ENCODE results near the gene POMT2. TPM values are rescaled to one million over a fixed set of nuclear protein-coding genes. Genes with fewer than 3 reads are reported as not detected.

Gene POMT2
- total RNA-seq, 1 donor from 2014 or later, result 46.8 TPM

DNA sequence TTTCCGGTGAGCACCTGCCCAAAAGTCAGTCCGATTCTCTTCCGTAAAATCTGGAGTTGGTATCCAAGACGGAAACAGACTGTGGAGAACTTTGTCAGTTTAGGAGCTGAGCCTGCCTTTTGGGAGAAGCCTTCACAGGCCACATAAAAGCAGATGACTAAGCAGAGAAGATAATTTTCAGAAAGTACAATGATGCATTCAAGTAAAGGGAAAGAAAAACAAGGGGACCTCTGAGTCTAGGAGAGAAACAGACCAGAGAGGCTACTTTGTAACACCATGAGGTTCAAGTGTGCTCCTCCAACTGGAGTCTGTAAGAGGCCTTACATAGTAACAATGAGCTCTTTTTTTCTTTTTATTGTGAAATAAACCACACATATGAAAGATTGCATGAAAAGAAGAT, 35.1 kb upstream of the POMT2 start:
- Mint-ChIP-seq H3K27ac (ENCODE audit: unreplicated experiment) (no peak overlapping the region), H3K36me3 (ENCODE audit: low read depth) (peaks cover 9% of the 10 kb centered on the region), H3K4me3 (peak overlapping the region; percentile 68), H3K4me1 (peaks cover 33% of the 10 kb centered on the region), H3K27me3 (ENCODE audit: low read depth) (no peaks in the 10 kb centered on the region), H3K9me3 (no peaks in the 10 kb centered on the region)
- DNase-seq (ENCODE audit: low read depth, low spot score), result no peak
- TF ChIP-seq, protein P1, sequence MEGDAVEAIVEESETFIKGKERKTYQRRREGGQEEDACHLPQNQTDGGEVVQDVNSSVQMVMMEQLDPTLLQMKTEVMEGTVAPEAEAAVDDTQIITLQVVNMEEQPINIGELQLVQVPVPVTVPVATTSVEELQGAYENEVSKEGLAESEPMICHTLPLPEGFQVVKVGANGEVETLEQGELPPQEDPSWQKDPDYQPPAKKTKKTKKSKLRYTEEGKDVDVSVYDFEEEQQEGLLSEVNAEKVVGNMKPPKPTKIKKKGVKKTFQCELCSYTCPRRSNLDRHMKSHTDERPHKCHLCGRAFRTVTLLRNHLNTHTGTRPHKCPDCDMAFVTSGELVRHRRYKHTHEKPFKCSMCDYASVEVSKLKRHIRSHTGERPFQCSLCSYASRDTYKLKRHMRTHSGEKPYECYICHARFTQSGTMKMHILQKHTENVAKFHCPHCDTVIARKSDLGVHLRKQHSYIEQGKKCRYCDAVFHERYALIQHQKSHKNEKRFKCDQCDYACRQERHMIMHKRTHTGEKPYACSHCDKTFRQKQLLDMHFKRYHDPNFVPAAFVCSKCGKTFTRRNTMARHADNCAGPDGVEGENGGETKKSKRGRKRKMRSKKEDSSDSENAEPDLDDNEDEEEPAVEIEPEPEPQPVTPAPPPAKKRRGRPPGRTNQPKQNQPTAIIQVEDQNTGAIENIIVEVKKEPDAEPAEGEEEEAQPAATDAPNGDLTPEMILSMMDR (conservative IDR thresholded peaks at IDR 0.05), result no peak

DNA sequence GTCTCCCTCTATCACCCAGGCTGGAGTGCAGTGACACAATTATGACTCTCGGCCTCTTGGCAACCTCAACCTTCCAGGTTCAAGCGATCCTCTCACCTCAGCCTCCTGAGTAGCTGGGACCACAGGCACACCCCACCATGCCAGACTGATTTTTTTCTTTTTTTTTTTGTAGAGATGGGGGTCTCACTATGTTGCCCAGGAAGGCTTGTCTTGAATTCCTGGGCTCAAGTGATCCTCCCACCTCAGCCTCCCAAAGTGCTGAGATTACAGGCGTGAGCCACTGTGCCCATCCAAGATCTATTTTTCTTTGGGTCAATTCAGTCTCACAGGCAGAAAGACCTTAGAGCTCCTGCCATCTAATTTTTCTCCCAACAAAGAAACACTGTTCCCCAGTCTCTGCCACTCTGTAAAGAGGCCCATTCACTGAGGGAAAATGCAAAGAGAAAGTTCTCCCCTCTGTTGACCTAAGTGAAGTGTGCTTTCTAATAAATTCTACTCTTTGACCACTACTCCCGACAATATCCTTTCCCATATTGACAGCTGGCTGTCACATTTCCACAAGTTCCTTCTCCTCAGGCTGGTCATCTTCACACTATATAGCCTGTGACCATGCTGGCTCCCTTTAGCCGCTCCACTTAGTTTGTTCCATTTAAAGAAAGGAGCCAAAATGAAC, 32.9 kb upstream of the POMT2 start:
- Mint-ChIP-seq H3K27ac (ENCODE audit: unreplicated experiment) (no peak overlapping the region), H3K36me3 (ENCODE audit: low read depth) (peaks cover 9% of the 10 kb centered on the region), H3K4me3 (peak overlapping the region; percentile 6), H3K4me1 (peaks cover 33% of the 10 kb centered on the region), H3K9me3 (no peaks in the 10 kb centered on the region), H3K27me3 (ENCODE audit: low read depth) (no peaks in the 10 kb centered on the region)
- TF ChIP-seq, protein P1 (conservative IDR thresholded peaks at IDR 0.05), result no peak
- DNase-seq (ENCODE audit: low read depth, low spot score), result no peak

DNA sequence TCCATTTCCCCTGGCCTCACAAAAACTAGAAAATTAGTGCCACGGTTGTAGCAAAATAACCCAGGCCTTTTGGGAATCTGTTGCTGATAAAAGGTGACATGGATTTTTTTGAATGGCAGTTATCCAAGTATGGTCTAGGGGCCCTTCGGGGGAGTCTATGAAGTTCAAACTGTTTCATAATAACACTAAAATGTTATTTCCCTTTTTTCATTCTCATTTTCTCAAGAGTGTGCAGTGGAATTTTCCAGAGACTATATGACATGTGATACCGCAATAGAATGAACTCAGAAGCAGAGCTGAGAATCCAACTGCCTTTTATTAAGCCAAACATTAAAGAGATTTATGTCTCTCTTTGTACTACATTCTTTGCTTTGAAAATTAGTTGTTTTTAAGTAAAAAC, 27.1 kb upstream of the POMT2 start:
- peaks cover 13% of the 10 kb centered on the region for H3K4me1 Mint-ChIP-seq
- peaks cover 12% of the 10 kb centered on the region for H3K36me3 Mint-ChIP-seq (ENCODE audit: low read depth)
- no peaks in the 10 kb centered on the region for H3K27me3 Mint-ChIP-seq (ENCODE audit: low read depth)
- no peaks in the 10 kb centered on the region for H3K9me3 Mint-ChIP-seq
- no peak for DNase-seq (ENCODE audit: low read depth, low spot score)
- no peak overlapping the region for H3K4me3 Mint-ChIP-seq
- TF ChIP-seq, protein P1 (conservative IDR thresholded peaks at IDR 0.05), result no peak
- no peak overlapping the region for H3K27ac Mint-ChIP-seq (ENCODE audit: unreplicated experiment)

DNA sequence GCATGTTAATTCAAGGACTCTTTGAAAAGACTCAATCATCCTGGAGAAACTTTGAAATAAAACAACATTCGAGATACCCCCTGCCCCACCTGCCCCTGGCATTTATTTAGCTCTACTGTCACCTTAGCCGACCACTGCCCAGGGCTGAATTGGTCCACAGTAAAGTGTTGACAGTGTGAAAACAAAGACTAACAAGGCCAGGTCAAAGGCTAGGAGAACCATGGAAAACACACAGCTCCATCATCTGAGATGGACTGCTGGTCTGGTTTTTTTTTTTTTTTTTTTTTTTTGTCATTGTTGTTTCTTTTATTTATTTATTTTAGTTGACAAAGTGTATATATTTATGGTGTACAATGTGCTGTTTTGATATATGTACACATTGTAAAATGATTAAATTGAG, 25.8 kb upstream of the POMT2 start:
- TF ChIP-seq, protein P1 (conservative IDR thresholded peaks at IDR 0.05), result no peak
- no peak for DNase-seq (ENCODE audit: low read depth, low spot score)
- H3K27me3 Mint-ChIP-seq (ENCODE audit: low read depth), result no peaks in the 10 kb centered on the region
- H3K27ac Mint-ChIP-seq (ENCODE audit: unreplicated experiment), result no peak overlapping the region
- H3K4me3 Mint-ChIP-seq, result no peak overlapping the region
- peaks cover 11% of the 10 kb centered on the region for H3K4me1 Mint-ChIP-seq
- H3K36me3 Mint-ChIP-seq (ENCODE audit: low read depth), result peaks cover 11% of the 10 kb centered on the region
- no peaks in the 10 kb centered on the region for H3K9me3 Mint-ChIP-seq

DNA sequence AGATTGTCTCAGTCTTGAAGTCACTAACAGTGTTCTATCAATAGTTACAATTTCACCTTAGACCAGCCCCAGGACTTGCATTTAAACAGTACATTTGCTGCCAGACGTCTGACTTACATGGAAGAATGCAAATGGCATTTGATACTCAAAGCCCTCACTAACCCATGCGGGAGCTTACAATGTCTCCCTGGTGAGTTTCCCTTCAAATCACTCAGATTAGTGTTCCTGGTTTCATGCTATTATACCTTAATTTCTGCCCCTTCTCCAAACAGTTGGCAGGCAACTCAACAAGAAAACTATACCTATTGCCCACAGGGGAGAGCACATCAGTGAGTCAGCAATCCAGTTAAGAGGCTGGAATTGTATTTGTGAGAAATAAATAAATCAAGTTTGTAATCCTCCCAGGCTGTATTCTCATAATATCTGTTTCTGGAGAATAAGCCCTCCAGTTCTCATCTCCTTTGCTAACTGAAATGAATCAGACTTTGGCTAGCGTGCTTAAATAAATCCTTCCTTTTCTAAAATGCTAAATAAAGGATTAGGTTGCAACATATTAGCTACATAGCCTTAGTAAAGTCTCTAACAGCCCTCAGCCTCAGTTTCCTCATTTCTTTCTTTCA, 23.8 kb upstream of the POMT2 start:
- Mint-ChIP-seq H3K4me3 (no peak overlapping the region), H3K27me3 (ENCODE audit: low read depth) (no peaks in the 10 kb centered on the region), H3K27ac (ENCODE audit: unreplicated experiment) (no peak overlapping the region), H3K9me3 (no peaks in the 10 kb centered on the region), H3K4me1 (peaks cover 11% of the 10 kb centered on the region), H3K36me3 (ENCODE audit: low read depth) (peaks cover 7% of the 10 kb centered on the region)
- no peak for DNase-seq (ENCODE audit: low read depth, low spot score)
- TF ChIP-seq, protein P1 (conservative IDR thresholded peaks at IDR 0.05), result no peak

Measured in neural crest cell (in vitro differentiated cells).